HG03439 (cell line): ENCODE results near the gene PHLPP1.
"Not testable (repeated sequence)": the region's sequence is repeated elsewhere in the genome, so short reads cannot be mapped to it uniquely, and the experiment has no call there.

ENCODE experiments used
- ATAC-seq: cut with Tn5 transposase; IDR thresholded peaks from one replicate; pipeline ENCODE4 v1.9.1; 2021; ENCODE audit warnings: mild to moderate bottlenecking, moderate library complexity; ENCODE audit not compliant: unreplicated experiment

The PHLPP1 gene

DNA sequence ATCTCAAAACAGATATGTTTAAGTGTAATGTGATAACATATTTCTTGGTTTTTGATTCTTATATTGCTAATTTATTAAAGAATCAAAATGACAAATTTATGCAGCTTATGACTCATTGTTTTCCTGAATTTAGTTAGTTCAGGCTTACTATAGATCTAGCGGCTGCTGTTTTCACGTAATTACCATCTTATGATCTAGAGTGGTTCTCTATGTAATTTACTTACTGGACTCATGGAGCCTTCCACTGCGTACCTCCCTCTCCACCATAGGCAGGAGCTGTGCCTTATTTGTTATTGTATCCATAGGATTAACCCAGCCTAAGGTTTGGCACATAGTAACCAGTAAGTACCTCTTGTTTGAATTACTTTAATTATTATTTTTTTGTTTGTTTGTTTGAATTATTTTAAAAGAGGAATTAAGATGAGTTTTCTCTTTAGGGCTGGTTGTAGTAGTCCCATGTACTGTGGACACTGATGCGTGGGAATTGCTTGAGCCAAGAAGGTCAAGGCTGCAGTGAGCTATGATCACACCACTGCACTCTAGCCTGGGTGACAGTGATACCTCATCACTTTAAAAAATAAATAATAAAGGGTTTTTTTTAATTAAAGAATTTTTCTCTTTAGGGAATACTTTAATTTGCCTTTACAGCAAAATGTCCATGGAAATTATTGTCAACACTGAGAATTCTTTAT lies 165.5 kb downstream of the PHLPP1 start:
- no peak for ATAC-seq

DNA sequence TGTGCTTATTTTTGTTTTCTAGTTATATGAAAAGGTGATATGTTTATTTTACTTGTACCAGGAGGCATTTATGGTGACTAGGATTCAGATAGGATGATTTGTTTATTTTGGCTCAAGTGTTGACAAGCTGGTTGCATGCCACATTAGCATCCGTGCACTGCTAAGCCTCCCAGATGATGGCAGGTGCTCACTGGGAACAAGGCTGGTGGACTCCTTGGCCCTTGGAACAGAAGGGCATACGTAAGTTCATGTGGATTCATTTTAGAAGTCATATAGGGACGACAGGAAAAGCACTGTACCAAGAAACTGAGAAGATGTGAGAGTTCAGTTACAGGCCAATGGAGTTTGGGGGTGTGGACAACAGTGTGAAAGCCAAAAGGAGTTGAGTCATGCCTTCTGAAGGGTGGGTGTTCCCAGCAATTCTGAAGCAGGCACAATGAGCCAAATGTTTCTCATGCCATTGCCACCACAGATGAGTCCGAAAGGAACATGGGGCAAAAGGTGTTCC lies 166.2 kb downstream of the PHLPP1 start:
- no peak for ATAC-seq

DNA sequence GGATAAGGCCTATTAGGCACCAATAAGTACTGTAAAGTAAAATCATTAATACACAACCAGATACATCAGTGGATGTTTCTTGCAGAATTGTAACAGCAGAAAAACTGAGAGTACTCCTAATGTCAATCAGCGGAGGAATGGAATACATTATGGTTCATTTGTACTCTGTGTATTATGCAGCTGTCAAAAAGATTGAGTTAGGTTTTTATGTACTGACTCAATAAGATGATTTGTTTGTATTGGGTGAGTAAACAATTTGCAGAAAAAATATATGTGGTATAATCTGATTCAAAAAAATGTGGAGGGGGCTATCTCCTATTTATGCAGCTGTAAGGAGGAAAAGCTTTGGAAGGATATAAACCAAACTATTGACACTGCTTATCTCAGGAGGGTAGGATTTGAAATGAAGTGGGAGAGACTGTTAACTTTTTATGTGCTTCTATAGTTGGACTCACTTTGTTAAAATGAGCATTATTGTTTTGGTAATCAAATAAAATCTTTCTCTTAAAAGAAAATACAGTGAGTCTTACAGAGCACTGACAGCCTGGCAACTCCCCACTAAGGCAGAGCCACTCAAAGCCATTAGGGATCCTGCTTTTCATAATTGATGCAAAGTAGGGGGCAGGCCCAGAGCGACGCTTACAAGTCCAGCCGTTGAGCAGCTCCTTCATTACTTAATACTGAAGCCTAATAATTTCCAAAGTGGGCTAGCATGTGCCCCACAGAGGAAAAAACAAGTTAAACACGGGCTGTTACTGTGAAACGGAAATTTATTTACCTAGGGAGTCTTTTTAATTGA lies 168.8 kb downstream of the PHLPP1 start:
- ATAC-seq: no peak

DNA sequence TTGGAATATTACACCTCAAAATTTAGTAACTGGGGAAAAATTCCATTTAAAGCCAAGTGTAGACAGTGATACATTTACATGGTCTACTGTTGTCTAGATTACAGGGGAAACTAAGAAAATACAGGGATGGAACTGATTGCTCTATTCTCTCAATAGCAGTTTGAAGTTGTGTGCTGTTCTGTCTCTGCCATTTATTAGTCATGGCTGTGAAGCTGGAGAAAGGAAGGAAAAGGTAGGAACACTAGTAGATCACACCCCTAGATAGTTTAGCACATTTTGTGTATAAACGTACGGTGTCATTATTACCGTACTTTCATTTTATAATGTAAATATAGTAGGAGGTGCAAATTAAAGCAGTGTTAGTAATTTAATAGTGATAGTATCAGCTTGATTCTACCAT lies 170.5 kb downstream of the PHLPP1 start:
- ATAC-seq: no peak

DNA sequence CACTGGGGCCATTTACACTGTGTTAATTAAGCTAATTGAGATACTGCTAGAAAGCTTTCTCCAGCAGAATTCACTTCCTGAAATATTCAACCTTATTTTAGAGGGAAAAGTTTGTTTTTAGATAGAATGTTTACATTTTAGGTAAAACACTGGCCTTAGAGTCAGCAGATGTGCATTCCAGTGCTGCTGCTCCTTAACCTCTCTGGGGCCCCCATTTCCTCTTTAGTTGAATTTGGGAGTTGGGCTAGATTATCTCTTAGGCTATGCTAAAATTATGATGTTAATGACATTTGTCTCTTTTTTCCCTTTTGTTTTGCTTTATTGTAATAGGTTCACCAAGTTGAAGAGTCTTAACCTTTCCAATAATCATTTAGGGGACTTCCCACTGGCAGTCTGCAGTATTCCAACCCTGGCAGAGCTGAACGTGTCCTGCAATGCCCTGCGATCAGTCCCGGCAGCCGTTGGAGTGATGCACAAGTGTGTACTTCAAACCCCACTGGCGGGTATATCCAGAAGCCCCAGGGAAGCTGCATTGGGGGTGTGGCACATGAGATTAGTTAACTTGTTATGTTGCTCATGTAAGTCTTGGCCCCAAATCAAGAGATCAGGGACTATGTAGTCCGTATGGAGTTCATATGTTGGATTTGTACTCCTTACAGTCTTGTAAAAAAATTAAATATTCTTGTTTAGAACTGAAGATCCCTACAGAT lies 179.5 kb downstream of the PHLPP1 start:
- no peak for ATAC-seq

DNA sequence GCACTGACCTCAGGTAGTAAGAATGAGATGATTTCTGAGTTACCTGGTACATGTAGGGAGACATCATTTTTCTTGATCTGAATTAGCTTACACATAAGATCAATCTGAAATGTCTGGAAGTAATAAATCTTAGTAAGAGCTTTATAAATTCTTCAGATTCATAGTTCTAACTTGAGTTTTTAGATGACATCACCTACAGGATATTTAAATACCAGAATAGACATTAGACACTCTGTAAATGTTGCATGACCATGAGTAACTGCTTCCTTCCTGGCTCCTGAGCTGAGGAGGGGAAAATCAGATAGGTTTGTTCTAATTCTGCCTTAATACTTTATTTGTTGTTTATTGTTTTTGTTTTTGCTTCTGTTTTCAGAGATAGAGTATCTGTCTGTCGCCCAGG lies 181.8 kb downstream of the PHLPP1 start:
- ATAC-seq: no peak

DNA sequence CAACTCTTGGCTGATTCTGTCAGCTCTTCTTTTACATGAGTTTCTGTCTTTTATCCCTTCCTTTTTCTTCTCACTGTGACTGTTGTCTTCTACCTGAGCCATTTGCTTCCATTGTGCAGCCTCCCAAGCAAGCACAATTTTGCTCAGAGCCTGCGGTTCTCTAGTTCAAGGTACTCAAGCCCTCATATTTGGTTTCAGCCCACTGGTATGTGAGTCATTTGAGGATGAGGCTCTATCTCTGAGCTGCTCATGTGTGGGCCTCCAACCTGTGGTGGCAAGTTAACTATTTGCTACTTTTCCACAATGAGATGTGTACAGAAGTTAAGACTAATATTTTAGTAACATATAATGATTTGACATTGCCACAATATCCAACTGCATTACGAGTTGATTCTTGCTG lies 183.0 kb downstream of the PHLPP1 start:
- ATAC-seq: no peak

DNA sequence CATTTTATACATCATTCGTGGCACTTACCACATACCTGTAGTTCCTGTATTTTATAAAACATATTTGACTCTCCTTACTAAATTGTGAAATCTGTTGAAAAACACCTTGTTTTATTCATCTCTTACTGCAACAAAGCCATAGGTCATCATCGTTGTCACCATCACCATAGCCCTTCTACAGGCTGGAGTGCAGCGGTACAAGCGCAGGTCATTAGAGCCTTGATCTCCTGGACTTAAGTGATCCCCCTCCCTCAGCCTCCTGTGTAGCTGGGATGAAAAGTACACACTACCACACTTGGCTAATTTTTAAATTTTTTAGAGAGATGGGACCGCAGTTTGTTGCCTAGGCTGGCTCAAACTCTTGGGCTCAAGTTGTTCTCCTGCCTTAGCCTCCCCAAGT lies 184.2 kb downstream of the PHLPP1 start:
- ATAC-seq: no peak

DNA sequence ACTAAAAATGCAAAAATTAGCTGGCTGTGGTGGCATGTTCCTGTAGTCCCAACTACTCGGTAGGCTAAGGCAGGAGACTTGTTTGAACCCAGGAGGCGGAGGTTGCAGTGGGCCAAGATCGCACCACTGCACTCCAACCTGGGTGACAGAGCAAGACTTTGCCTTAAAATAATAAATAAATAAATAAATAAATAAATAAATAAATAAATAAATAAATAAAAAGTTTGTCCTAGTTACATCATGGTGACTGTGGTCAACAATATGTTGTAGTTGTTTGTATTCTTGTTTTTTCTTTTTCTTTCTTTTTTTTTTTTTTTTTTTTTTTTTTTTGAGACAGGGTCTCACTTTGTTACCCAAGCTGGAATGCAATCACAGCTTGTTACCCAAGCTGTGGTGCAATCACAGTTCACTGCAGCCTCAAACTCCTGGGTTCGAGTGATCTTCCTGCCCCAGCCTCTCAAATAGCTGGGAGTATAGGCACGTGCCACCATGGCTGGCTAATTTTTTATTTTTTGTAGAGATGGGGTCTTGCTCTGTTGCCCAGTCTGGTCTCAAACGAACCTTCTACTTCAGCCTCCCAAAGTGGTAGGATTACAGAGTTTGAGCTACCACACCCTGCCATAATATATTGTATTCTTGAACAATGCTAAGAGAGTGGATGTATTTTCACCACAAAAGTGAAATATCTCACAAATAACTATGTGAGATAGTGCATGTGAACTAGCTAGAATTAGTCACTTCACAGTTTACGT lies 185.0 kb downstream of the PHLPP1 start:
- no peak for ATAC-seq

DNA sequence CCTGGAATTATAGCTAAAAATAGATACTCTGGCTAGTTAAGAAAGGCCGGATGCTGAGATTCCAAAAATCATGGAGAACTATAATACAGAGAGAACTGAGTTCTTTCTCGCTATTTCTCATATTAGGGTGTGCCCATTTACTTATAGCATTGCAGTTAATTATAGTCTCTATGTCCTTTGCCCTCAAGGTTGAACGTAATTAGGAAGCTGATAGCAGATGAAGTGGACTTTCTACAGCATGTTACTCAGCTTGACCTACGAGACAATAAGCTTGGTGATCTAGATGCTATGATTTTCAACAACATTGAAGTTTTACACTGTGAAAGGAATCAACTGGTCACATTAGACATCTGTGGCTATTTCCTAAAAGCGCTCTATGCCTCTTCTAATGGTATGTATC lies 187.4 kb downstream of the PHLPP1 start:
- ATAC-seq: no peak

DNA sequence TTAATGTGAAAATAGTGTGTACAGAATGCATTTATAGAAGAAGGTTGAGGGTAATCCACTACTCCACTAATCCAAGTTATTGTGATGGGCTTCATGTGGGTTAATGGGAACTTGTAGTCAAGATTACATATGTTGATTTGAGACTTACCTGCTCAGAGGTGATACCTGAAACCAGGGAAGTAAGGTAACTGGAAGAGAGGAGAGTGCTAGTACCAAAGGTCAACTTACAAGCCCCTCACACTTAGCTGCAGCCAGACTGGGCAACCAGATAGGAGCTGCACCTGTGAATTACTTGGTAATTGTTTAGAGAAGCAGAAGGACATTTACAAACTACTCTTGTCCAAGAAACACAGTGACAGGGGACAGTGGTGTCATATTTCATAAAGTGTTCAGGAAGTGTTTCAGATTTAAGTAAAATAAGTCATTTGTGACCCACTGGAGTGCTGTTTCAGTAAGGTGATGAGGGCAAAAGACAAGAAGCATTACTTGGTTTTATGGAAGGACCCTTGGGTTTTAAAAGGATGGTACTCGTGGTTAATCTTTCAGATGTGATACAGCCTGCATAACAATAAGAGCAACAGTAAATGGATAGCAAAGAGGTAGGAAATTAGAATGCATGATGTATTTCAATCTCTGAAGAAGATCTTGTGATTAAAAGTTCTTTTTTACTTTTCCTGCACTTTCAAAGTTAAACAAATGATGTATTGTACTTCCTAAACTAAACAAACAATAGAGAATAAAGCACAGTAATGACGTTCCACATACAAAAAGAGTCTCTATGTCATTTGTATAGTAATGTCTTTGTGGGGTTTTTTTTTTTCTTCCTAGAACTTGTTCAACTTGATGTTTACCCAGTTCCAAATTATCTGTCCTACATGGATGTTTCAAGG lies 189.3 kb downstream of the PHLPP1 start:
- ATAC-seq: no peak

DNA sequence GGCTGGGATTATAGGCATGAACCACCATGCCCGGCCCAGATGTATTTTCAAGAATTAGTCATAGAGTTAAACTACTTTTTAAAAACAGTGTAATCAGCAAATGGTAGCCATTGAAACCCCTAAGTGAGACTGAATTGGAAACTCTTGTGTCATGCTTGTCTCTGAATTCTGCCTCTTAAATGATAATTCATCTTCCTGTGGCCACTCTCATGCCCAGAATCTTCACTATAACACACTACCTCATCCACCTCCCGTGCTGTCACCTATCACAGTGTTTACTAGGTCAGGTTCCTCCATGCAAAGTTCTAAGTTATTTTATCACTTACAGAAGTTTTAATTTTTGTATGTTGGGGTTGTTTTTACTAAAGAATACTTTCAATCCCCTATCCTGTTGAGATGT lies 197.5 kb downstream of the PHLPP1 start:
- no peak for ATAC-seq

DNA sequence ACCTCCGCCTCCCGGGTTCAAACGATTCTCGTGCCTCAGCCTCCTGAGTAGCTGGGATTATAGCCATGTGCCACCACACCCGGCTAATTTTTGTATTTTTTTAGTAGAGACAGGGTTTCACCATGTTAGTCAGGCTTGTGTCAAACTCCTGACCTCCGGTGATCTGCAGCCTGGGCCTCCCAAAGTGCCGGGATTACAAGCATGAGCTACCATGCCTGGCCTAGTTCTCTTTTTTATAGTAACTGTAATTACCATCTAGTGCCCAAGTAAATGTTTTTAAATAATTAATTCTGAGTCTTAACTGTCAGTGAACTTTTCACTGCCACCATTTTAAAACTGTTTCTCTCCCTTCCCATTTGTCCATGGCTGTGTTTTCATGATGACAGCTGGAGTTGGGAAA lies 198.5 kb downstream of the PHLPP1 start:
- ATAC-seq: not testable (repeated sequence)

DNA sequence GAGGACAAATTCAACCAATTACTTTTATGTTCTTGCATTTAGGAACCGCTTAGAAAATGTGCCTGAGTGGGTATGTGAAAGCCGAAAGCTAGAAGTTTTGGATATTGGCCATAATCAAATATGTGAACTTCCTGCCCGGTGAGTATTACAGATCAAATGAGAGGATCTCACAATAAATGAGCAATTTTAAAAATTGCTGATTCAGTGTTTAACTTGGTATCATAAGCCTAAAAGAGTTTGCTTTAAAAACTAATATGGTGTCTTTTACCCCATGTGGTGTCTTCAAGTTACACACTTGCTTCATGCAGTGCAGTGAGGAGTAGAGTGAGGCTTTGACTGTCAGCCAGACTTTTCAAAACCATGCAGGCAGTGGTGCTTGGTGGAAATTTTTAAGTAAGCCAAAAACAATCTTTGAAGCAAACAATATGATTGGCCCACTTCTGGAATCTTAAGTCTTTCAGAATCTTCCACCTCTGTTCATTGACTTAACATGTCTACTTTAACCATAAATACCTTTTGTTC lies 199.6 kb downstream of the PHLPP1 start:
- no peak for ATAC-seq

DNA sequence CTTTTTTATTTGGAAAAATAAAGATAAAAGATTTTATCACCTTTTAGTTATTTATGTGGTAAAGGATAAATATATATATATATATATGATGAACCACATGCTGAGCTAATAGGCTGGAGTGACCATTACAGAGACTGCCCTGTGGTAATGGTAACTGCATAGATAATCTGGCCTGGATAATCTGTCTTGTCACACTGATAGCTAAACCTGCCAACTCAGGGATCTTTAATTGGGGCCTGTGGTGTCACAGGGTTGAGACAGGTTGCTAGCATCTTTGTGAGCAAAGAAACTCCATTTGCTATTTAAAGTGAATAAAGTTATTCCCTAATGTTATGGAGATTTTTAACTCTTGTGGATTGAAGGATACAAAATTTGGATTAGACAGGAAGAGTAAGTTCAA lies 203.0 kb downstream of the PHLPP1 start:
- ATAC-seq: no peak

DNA sequence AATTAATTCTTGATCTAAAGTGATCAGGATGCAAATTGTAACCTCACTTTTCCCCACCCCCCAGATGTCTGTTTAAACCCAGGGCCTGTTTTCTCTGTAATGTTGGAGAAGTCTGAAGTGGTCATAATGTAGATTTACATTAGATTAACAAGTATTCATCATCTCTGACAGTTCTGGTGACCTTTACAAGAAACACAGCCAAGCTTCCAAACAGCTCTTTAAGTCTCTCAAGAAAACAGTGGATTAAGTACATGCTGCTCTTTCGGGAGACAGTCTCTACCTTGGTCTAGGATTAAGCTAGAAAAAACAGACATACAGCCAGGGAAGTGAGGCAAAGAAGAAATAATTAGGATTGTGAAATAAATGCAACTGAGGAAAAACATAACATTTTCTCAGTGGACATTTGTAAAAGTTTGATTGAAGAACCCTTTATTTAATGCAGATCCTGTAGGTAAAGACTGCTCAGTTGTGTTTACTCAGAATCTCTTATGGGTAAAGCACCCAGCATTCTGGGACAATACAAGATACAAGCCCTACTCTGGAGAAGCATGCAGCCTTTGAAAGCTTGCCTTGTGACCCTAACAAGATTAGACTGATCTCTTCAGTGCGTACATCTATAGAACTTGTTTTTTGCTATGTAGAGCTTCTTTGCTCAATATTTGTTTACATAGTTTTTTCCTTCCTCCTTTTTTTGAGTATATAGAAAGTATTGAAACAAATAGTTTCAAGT lies 203.9 kb downstream of the PHLPP1 start:
- ATAC-seq: no peak

DNA sequence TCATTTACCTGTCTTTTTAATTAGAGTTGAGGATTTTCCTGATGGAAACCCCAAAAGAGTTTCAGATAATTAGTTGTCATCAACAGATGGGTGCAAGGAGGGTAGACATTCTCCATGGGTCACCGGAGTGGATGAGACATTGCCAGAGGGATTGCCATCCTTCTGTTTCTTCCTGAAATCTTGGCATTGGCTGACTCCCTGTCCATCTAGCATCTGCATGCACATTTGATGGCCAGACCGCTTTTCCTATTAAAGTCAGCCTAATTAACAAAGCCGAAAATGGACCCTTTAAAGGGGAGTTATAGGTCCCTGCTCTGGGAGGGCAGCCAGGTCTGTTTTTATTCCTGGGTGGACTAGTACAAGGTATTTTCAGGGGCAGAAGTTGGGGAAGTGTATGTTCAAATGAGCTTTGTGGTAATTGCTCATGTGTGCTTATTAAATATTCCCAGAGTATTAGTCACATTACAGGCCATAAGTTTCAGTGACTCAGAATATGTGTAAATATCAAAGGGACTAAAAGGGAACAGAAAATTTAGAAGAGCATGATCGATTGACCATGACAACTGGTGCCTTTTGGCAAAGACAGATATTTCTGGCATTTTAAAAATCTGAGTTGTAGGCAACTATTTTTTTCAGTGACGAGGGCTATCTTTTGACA lies 209.8 kb downstream of the PHLPP1 start:
- ATAC-seq: no peak

DNA sequence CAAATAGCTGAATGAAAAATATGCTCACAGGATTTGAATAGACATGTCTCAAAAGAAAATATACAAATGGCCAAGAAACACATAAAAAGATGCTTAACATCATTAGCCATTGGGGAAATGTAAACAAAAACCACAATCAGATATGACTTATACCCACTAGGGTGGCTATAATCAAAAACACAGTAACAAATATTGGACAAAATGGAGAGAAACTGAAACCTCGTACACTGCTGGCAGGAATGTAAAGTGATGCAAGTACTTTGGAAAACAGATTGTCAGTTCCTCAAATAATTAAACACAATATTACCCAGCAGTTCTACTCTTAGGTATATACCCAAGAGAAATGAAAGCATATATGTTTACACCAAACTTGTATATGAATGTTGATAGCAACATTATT lies 213.0 kb downstream of the PHLPP1 start:
- no peak for ATAC-seq
